ENCODE data around the gene DEPDC5. TPM values are rescaled to one million over a fixed set of nuclear protein-coding genes. Genes with fewer than 3 reads are reported as not detected.
A peak's percentile ranks its signal among the peaks of the same experiment; 100 is the strongest.

DEPDC5 gene
- total and polyA plus RNA-seq, 4 experiments from 2014 or later: 3.9 to 54.4 (median 32.0) TPM

DNA sequence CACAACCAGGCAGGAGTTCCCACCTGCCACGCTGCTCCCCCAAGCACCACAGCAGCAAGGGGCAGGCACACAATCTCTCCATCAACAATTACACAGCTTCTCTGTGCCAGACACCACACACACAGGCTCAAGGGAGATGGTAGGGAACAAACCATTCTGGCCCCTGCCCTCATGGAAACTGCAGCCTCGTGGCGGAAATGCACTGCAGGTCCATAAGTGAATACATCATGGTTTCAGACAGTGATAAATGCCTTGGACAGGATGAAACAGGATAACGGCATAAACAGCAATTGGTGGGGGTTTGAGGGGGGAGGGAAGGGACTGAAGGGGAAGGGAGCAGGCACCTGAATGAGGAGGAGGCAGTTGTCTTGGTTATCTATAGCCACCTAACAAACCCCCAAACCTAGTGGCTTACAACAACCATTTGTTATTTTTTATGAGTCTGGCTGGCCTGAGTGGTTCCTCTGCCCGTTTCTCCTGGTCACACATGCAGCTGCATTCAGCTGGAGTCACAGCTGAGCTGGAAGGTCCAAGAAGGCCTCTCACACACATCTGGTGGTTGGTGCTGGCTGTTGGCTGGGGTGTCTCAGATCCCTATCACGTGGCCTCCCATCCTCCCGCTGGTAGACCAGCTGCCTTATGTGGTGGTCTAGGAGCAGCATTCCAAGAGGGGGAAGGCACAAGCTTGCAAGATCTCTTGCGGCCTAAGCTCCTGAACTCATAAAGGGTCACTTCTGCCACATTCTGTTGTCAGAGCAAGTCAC is 175.5 kb downstream of the DEPDC5 start:
- ChIA-PET CTCF (ENCODE audit: partially characterized antibody) (no interaction called here), POLR2A (ENCODE audit: partially characterized antibody) (no interaction called here)
- Histone ChIP-seq H3K27me3 (ENCODE audit: insufficient read depth, low read length) (no peaks in the 10 kb centered on the region), H3K4me3 (ENCODE audit: low read length in 2 of 2) (no peak overlapping the region), H3K36me3 (ENCODE audit: insufficient read depth, low read length) (no peaks in the 10 kb centered on the region), H3K4me1 (ENCODE audit: insufficient read depth, low read length) (no peaks in the 10 kb centered on the region), H3K9me3 (ENCODE audit: control insufficient read depth in 1 of 2, low read length in 2 of 2) (no peaks in the 10 kb centered on the region), H3K27ac (ENCODE audit: low read depth, low read length) (no peak overlapping the region)
- DNase-seq: no peak
- no peak overlapping the region for H3K4me3 Mint-ChIP-seq
- no peaks in the 10 kb centered on the region for H3K4me1 Mint-ChIP-seq
- peaks cover 0 to 2% (median 0%) of the 10 kb centered on the region in 8 donors for H3K9me3 Mint-ChIP-seq
- H3K36me3 Mint-ChIP-seq: no peaks in the 10 kb centered on the region
- intact Hi-C loops (cut with micrococcal nuclease): no loop called here
- H3K27ac Mint-ChIP-seq: no peak overlapping the region
- peaks cover 9 to 18% of the 10 kb centered on the region in 2 donors for H3K27me3 Mint-ChIP-seq

DNA sequence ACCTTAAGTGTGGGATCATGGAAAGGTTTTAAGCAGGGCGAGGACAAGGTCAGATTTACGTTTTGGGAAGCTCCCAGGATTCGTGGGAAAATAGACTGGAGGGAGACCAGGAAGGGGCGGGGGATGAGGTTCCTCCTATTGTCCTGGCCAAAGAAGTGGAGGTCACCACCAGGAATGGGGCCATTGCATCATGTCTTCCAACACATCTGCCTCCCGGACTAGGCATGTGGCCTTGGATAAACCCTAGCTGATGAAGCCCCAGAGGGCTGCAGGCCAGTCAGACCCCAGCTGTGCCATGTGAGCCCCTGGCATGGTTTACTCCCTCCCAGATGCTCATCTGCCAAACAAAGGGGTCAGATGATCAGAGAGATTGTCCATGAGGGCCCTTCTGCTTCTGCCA is 179.0 kb downstream of the DEPDC5 start:
- Mint-ChIP-seq H3K27ac (no peak overlapping the region), H3K9me3 (no peaks in the 10 kb centered on the region), H3K36me3 (no peaks in the 10 kb centered on the region), H3K4me1 (no peaks in the 10 kb centered on the region), H3K27me3 (peaks cover 0 to 15% of the 10 kb centered on the region in 2 donors), H3K4me3 (no peak overlapping the region)
- no peak for DNase-seq
- POLR2A ChIA-PET (ENCODE audit: partially characterized antibody): no interaction called here
- Histone ChIP-seq H3K4me1 (ENCODE audit: insufficient read depth, low read length) (no peaks in the 10 kb centered on the region), H3K27ac (ENCODE audit: low read depth, low read length) (no peak overlapping the region), H3K27me3 (ENCODE audit: insufficient read depth, low read length) (no peaks in the 10 kb centered on the region), H3K4me3 (ENCODE audit: low read length in 2 of 2) (no peak overlapping the region), H3K36me3 (ENCODE audit: insufficient read depth, low read length) (no peaks in the 10 kb centered on the region), H3K9me3 (ENCODE audit: control insufficient read depth in 1 of 2, low read length in 2 of 2) (no peaks in the 10 kb centered on the region)
- intact Hi-C loops (cut with micrococcal nuclease): no loop called here
- CTCF ChIA-PET (ENCODE audit: partially characterized antibody): no interaction called here

DNA sequence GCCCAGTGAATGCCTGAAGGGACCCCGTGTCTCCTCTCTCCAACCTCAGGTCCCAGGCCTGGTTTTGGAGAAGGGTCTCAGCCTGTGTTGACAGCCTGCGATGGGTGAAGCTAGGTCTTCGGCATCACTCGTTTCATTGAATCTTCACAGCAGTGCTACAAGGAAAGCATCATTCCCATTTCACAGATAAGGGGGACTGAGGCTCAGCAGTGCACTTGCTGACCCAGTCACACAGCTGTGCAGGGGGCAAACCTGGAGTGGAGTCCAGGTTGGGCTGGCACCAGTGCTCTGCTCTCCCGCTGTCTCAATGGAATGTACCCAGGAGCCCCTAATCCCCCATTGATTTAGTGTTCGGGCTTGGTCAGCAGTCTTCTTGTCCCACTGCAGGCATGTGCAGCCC is 179.6 kb downstream of the DEPDC5 start:
- no peaks in the 10 kb centered on the region for H3K9me3 ChIP-seq (ENCODE audit: control insufficient read depth in 1 of 2, low read length in 2 of 2)
- H3K9me3 Mint-ChIP-seq: no peaks in the 10 kb centered on the region
- POLR2A ChIA-PET (ENCODE audit: partially characterized antibody): no interaction called here
- peaks cover 0 to 13% of the 10 kb centered on the region in 2 donors for H3K27me3 Mint-ChIP-seq
- H3K27me3 ChIP-seq (ENCODE audit: insufficient read depth, low read length): no peaks in the 10 kb centered on the region
- no peaks in the 10 kb centered on the region for H3K36me3 Mint-ChIP-seq
- CTCF ChIA-PET (ENCODE audit: partially characterized antibody): no interaction called here
- no peak overlapping the region for H3K4me3 ChIP-seq (ENCODE audit: low read length in 2 of 2)
- H3K4me1 ChIP-seq (ENCODE audit: insufficient read depth, low read length): no peaks in the 10 kb centered on the region
- no peak overlapping the region for H3K27ac Mint-ChIP-seq
- no peaks in the 10 kb centered on the region for H3K36me3 ChIP-seq (ENCODE audit: insufficient read depth, low read length)
- H3K4me3 Mint-ChIP-seq: no peak overlapping the region
- H3K27ac ChIP-seq (ENCODE audit: low read depth, low read length): no peak overlapping the region
- intact Hi-C loops (cut with micrococcal nuclease): no loop called here
- no peaks in the 10 kb centered on the region for H3K4me1 Mint-ChIP-seq
- DNase-seq: no peak

DNA sequence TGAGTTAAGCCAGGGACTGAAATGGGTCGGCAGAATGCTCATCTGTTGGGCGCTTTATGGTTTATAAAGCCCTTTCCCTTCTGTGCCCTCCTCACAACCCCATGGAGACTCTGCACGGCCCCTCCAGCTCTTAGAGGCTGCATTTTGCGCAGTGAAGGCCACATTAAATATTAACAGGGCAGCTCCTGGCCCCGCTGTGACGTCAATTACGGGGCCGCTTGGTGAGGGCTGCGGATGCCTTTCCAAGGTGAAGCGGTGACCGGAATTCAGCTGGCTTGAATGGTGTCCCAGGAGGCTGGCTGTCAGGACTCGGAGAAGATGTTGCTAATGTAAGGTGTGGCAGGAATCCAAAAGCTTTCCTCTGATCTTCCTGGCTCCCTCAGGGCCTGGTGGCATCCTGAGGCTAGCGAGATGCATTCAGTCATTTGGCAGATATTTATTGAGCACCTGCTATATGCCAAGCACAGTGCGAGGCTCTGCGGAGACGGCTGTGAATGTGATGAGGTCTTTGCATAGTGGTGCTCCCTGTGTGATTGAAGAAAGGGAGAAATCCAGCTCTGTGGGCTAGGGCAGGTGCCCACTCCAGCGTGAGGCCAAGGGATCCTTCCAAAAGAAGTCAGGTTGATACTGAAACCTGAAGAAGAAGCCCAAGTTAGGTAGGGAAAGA is 180.1 kb downstream of the DEPDC5 start:
- H3K27ac Mint-ChIP-seq: no peak overlapping the region
- intact Hi-C loops (cut with micrococcal nuclease): no loop called here
- H3K9me3 Mint-ChIP-seq: no peaks in the 10 kb centered on the region
- peak overlapping the region in 1 of 8 donors; percentile 3 for H3K4me3 Mint-ChIP-seq
- H3K27ac ChIP-seq (ENCODE audit: low read depth, low read length): no peak overlapping the region
- H3K27me3 Mint-ChIP-seq: peaks cover 0 to 11% of the 10 kb centered on the region in 2 donors
- H3K4me1 Mint-ChIP-seq: no peaks in the 10 kb centered on the region
- no peaks in the 10 kb centered on the region for H3K36me3 Mint-ChIP-seq
- no peaks in the 10 kb centered on the region for H3K4me1 ChIP-seq (ENCODE audit: insufficient read depth, low read length)
- DNase-seq: no peak
- CTCF ChIA-PET (ENCODE audit: partially characterized antibody): no interaction called here
- H3K4me3 ChIP-seq (ENCODE audit: low read length in 2 of 2): no peak overlapping the region
- H3K27me3 ChIP-seq (ENCODE audit: insufficient read depth, low read length): no peaks in the 10 kb centered on the region
- H3K36me3 ChIP-seq (ENCODE audit: insufficient read depth, low read length): no peaks in the 10 kb centered on the region
- H3K9me3 ChIP-seq (ENCODE audit: control insufficient read depth in 1 of 2, low read length in 2 of 2): no peaks in the 10 kb centered on the region
- POLR2A ChIA-PET (ENCODE audit: partially characterized antibody): no interaction called here

DNA sequence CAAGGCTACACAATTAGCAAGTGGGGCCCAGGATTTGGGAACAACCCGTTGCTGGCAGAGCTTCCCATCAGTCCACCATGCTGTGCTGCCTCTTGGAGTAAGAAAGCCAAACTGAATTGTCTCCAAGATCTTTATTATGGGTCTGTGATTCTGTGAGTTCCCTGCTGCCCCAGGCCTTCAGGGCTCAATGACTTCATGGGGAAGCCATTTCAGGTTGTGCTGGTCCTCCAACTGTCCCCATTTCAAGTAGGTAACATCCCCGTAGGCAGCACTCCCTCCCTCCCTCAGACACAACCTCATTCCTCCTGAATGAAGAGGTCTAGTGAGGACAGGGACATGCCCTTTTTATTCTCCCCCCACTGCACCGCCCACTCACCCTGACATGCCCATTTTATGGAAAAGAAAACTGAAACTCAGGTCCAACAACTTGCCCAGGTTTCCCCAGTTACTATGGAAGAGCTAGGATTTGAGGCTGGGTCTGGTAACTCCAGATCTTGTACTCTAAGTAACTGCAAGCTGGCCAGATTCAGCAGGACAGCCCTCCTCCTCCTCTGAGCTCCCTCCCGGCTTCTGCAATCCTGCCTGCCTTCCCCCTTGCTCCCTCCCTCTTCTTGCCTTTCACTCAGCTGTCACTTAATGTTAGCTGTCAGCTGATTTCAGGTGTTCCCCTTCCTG is 182.3 kb downstream of the DEPDC5 start:
- Mint-ChIP-seq H3K9me3 (no peaks in the 10 kb centered on the region), H3K4me3 (no peak overlapping the region), H3K4me1 (no peaks in the 10 kb centered on the region), H3K27me3 (peaks cover 0 to 4% of the 10 kb centered on the region in 2 donors), H3K27ac (peak overlapping the region in 4 of 7 donors; percentile 4 to 75 (median 34)), H3K36me3 (no peaks in the 10 kb centered on the region)
- ChIA-PET CTCF (ENCODE audit: partially characterized antibody) (interaction anchor here (1.1 to 1.8 kb wide), 2 partner anchors 10 to 271 kb away, joined by 3 to 5 read pairs; no protein-coding TSS in a partner anchor), POLR2A (ENCODE audit: partially characterized antibody) (no interaction called here)
- no peaks in the 10 kb centered on the region for H3K9me3 ChIP-seq (ENCODE audit: control insufficient read depth in 1 of 2, low read length in 2 of 2)
- DNase-seq: no peak
- H3K36me3 ChIP-seq (ENCODE audit: insufficient read depth, low read length): no peaks in the 10 kb centered on the region
- no peak overlapping the region for H3K4me3 ChIP-seq (ENCODE audit: low read length in 2 of 2)
- H3K27ac ChIP-seq (ENCODE audit: low read depth, low read length): no peak overlapping the region
- intact Hi-C loops (cut with micrococcal nuclease): no loop called here
- H3K27me3 ChIP-seq (ENCODE audit: insufficient read depth, low read length): no peaks in the 10 kb centered on the region
- H3K4me1 ChIP-seq (ENCODE audit: insufficient read depth, low read length): no peaks in the 10 kb centered on the region

DNA sequence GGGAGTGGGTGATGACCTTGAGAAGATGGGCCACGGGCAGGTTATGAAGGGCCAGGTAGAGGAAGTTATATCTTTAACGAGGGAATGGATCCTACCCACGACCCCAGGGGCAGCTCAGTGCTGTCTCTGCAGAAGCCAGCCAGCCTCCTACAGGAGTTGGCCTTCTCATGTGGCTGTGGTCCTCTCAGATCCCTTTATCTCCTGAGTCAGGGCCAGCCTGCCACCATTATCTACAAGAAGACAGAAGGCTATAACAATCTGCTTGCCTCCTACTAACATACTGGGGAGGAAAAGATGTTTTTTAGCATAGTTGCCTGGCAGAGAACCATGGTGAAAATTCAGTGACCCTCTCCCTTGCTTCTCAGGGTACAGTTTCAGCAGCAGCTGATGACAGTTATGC is 183.5 kb downstream of the DEPDC5 start:
- POLR2A ChIA-PET (ENCODE audit: partially characterized antibody): no interaction called here
- H3K36me3 Mint-ChIP-seq: no peaks in the 10 kb centered on the region

DNA sequence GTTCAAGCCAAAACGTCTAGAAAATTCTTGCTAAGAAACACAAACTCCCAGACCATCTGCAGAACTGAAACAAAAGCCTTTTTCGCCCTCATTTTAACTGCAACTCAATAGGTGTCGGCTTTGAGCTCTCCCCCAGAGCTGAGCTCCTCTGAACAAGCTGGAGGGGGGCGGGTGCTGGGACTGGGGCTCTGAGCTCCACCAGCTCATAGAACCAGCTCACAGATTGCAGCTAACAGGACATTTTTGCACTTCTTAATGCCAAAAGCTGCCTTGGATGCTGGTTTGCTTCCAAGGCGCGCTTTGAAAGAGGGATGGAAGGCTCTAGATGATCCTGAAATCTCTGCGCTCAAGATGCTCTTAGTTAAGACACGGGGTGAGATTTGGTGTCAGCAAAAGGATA is 184.5 kb downstream of the DEPDC5 start:
- Mint-ChIP-seq H3K27me3 (no peaks in the 10 kb centered on the region), H3K27ac (no peak overlapping the region), H3K4me1 (peaks cover 2 to 8% (median 4%) of the 10 kb centered on the region in 4 donors), H3K4me3 (no peak overlapping the region), H3K36me3 (no peaks in the 10 kb centered on the region), H3K9me3 (no peaks in the 10 kb centered on the region)
- Histone ChIP-seq H3K4me1 (ENCODE audit: insufficient read depth, low read length) (peaks cover 1% of the 10 kb centered on the region), H3K36me3 (ENCODE audit: insufficient read depth, low read length) (no peaks in the 10 kb centered on the region), H3K4me3 (ENCODE audit: low read length in 2 of 2) (no peak overlapping the region), H3K27ac (ENCODE audit: low read depth, low read length) (no peak overlapping the region), H3K27me3 (ENCODE audit: insufficient read depth, low read length) (no peaks in the 10 kb centered on the region), H3K9me3 (ENCODE audit: control insufficient read depth in 1 of 2, low read length in 2 of 2) (no peaks in the 10 kb centered on the region)
- ChIA-PET POLR2A (ENCODE audit: partially characterized antibody) (no interaction called here), CTCF (ENCODE audit: partially characterized antibody) (interaction anchor here (1.1 kb wide), 1 partner anchor 32 kb away, joined by 3 read pairs; no protein-coding TSS in a partner anchor)
- DNase-seq: no peak
- intact Hi-C loops (cut with micrococcal nuclease): no loop called here

More for the DNA sequence above, 183.5 kb downstream of the DEPDC5 start:
- Histone ChIP-seq H3K27me3 (ENCODE audit: insufficient read depth, low read length) (no peaks in the 10 kb centered on the region), H3K27ac (ENCODE audit: low read depth, low read length) (no peak overlapping the region), H3K4me1 (ENCODE audit: insufficient read depth, low read length) (no peaks in the 10 kb centered on the region), H3K36me3 (ENCODE audit: insufficient read depth, low read length) (no peaks in the 10 kb centered on the region), H3K4me3 (ENCODE audit: low read length in 2 of 2) (no peak overlapping the region), H3K9me3 (ENCODE audit: control insufficient read depth in 1 of 2, low read length in 2 of 2) (no peaks in the 10 kb centered on the region)
- intact Hi-C loops (cut with micrococcal nuclease): no loop called here
- Mint-ChIP-seq H3K4me3 (no peak overlapping the region), H3K9me3 (no peaks in the 10 kb centered on the region), H3K27ac (no peak overlapping the region), H3K27me3 (no peaks in the 10 kb centered on the region), H3K4me1 (peaks cover 0 to 6% (median 2%) of the 10 kb centered on the region in 4 donors)
- no peak for DNase-seq
- CTCF ChIA-PET (ENCODE audit: partially characterized antibody): interaction anchor here (1.8 kb wide), 1 partner anchor 9 kb away, joined by 5 read pairs; no protein-coding TSS in a partner anchor
